ENCODE data around the gene SPAG7.

SPAG7 gene

GRCh38 chr17:4967539-4968485 lies at the start of gene SPAG7:
Gene SPAG7, minus strand, starts transcription at chr17:4967817. Its CDS starts 13 bp downstream, at chr17:4967804.
- H3K4me1 ChIP-seq (ENCODE audit: control insufficient read depth in 5 of 5, insufficient read depth in 5 of 5, low read length in 5 of 5): peaks cover 8 to 43% (median 43%) of the 10 kb centered on the region in 5 donors
- peak within 1 kb of the TSS; percentile 91 to 99 (median 94) for H3K4me3 ChIP-seq (ENCODE audit: low read depth in 1 of 5, low read length in 5 of 5)
- no peaks in the 10 kb centered on the region for H3K9me3 ChIP-seq (ENCODE audit: control insufficient read depth in 5 of 5, low read length in 5 of 5)

GRCh38 chr17:5014357-5014756 lies 46.7 kb upstream of the SPAG7 start:
- Histone ChIP-seq H3K36me3 (ENCODE audit: control insufficient read depth in 5 of 5, insufficient read depth in 5 of 5, low read length in 5 of 5) (peaks cover 0 to 75% (median 64%) of the 10 kb centered on the region in 5 donors), H3K9me3 (ENCODE audit: control insufficient read depth in 5 of 5, low read length in 5 of 5) (no peaks in the 10 kb centered on the region)

More at GRCh38 chr17:4967539-4968485, at the start of gene SPAG7:
- Histone ChIP-seq H3K27ac (ENCODE audit: low read depth, low read length) (peak within 1 kb of the TSS; percentile 98), H3K9ac (ENCODE audit: low read length in 5 of 5) (peak within 1 kb of the TSS; percentile 83 to 96 (median 87)), H3K36me3 (ENCODE audit: control insufficient read depth in 5 of 5, insufficient read depth in 5 of 5, low read length in 5 of 5) (peaks cover 0 to 40% (median 23%) of the 10 kb centered on the region in 5 donors), H3K27me3 (ENCODE audit: control insufficient read depth in 5 of 5, insufficient read depth in 4 of 5, low read length in 5 of 5) (no peaks in the 10 kb centered on the region)

GRCh38 chr17:5011928-5012327 lies 44.3 kb upstream of the SPAG7 start:
- Histone ChIP-seq H3K36me3 (ENCODE audit: control insufficient read depth in 5 of 5, insufficient read depth in 5 of 5, low read length in 5 of 5) (peaks cover 2 to 77% (median 68%) of the 10 kb centered on the region in 5 donors), H3K9me3 (ENCODE audit: control insufficient read depth in 5 of 5, low read length in 5 of 5) (no peaks in the 10 kb centered on the region), H3K27ac (ENCODE audit: low read depth, low read length) (no peak overlapping the region), H3K27me3 (ENCODE audit: control insufficient read depth in 5 of 5, insufficient read depth in 4 of 5, low read length in 5 of 5) (no peaks in the 10 kb centered on the region), H3K4me3 (ENCODE audit: low read depth in 1 of 5, low read length in 5 of 5) (no peak overlapping the region), H3K9ac (ENCODE audit: low read length in 5 of 5) (no peak overlapping the region), H3K4me1 (ENCODE audit: control insufficient read depth in 5 of 5, insufficient read depth in 5 of 5, low read length in 5 of 5) (peaks cover 0 to 5% (median 0%) of the 10 kb centered on the region in 5 donors)

More at GRCh38 chr17:5014357-5014756, 46.7 kb upstream of the SPAG7 start:
- H3K9ac ChIP-seq (ENCODE audit: low read length in 5 of 5): no peak overlapping the region
- peaks cover 0 to 5% (median 0%) of the 10 kb centered on the region in 5 donors for H3K4me1 ChIP-seq (ENCODE audit: control insufficient read depth in 5 of 5, insufficient read depth in 5 of 5, low read length in 5 of 5)
- no peaks in the 10 kb centered on the region for H3K27me3 ChIP-seq (ENCODE audit: control insufficient read depth in 5 of 5, insufficient read depth in 4 of 5, low read length in 5 of 5)
- H3K27ac ChIP-seq (ENCODE audit: low read depth, low read length): no peak overlapping the region
- H3K4me3 ChIP-seq (ENCODE audit: low read depth in 1 of 5, low read length in 5 of 5): no peak overlapping the region

GRCh38 chr17:5003214-5003867 lies 35.7 kb upstream of the SPAG7 start:
- H3K27ac ChIP-seq (ENCODE audit: low read depth, low read length): no peak overlapping the region
- peaks cover 8 to 24% (median 24%) of the 10 kb centered on the region in 5 donors for H3K4me1 ChIP-seq (ENCODE audit: control insufficient read depth in 5 of 5, insufficient read depth in 5 of 5, low read length in 5 of 5)

GRCh38 chr17:5002121-5002788 lies 34.6 kb upstream of the SPAG7 start:
- Histone ChIP-seq H3K4me3 (ENCODE audit: low read depth in 1 of 5, low read length in 5 of 5) (no peak overlapping the region), H3K4me1 (ENCODE audit: control insufficient read depth in 5 of 5, insufficient read depth in 5 of 5, low read length in 5 of 5) (peaks cover 8 to 27% (median 26%) of the 10 kb centered on the region in 5 donors), H3K27ac (ENCODE audit: low read depth, low read length) (no peak overlapping the region), H3K9ac (ENCODE audit: low read length in 5 of 5) (no peak overlapping the region), H3K9me3 (ENCODE audit: control insufficient read depth in 5 of 5, low read length in 5 of 5) (no peaks in the 10 kb centered on the region), H3K27me3 (ENCODE audit: control insufficient read depth in 5 of 5, insufficient read depth in 4 of 5, low read length in 5 of 5) (no peaks in the 10 kb centered on the region), H3K36me3 (ENCODE audit: control insufficient read depth in 5 of 5, insufficient read depth in 5 of 5, low read length in 5 of 5) (peaks cover 6 to 63% (median 56%) of the 10 kb centered on the region in 5 donors)

More at GRCh38 chr17:5003214-5003867, 35.7 kb upstream of the SPAG7 start:
- Histone ChIP-seq H3K4me3 (ENCODE audit: low read depth in 1 of 5, low read length in 5 of 5) (no peak overlapping the region), H3K36me3 (ENCODE audit: control insufficient read depth in 5 of 5, insufficient read depth in 5 of 5, low read length in 5 of 5) (peaks cover 8 to 74% (median 67%) of the 10 kb centered on the region in 5 donors), H3K9ac (ENCODE audit: low read length in 5 of 5) (no peak overlapping the region), H3K27me3 (ENCODE audit: control insufficient read depth in 5 of 5, insufficient read depth in 4 of 5, low read length in 5 of 5) (no peaks in the 10 kb centered on the region), H3K9me3 (ENCODE audit: control insufficient read depth in 5 of 5, low read length in 5 of 5) (no peaks in the 10 kb centered on the region)

- H3K4me3 ChIP-seq (ENCODE audit: low read depth in 1 of 5, low read length in 5 of 5): peak overlapping the region in 2 of 5 donors; percentile 36 to 95
- no peaks in the 10 kb centered on the region for H3K9me3 ChIP-seq (ENCODE audit: control insufficient read depth in 5 of 5, low read length in 5 of 5)
- H3K9ac ChIP-seq (ENCODE audit: low read length in 5 of 5): peak overlapping the region in 3 of 5 donors; percentile 43 to 93 (median 92)
- no peak overlapping the region for H3K27ac ChIP-seq (ENCODE audit: low read depth, low read length)
- H3K27me3 ChIP-seq (ENCODE audit: control insufficient read depth in 5 of 5, insufficient read depth in 4 of 5, low read length in 5 of 5): no peaks in the 10 kb centered on the region
- H3K36me3 ChIP-seq (ENCODE audit: control insufficient read depth in 5 of 5, insufficient read depth in 5 of 5, low read length in 5 of 5): peaks cover 3 to 44% (median 41%) of the 10 kb centered on the region in 5 donors
- peaks cover 8 to 34% (median 33%) of the 10 kb centered on the region in 5 donors for H3K4me1 ChIP-seq (ENCODE audit: control insufficient read depth in 5 of 5, insufficient read depth in 5 of 5, low read length in 5 of 5)
Measured at GRCh38 chr17:5000237-5000639, 32.6 kb upstream of the SPAG7 start.

GRCh38 chr17:4999430-5000093 lies 31.9 kb upstream of the SPAG7 start:
- no peaks in the 10 kb centered on the region for H3K9me3 ChIP-seq (ENCODE audit: control insufficient read depth in 5 of 5, low read length in 5 of 5)
- no peak overlapping the region for H3K27ac ChIP-seq (ENCODE audit: low read depth, low read length)
- peak overlapping the region in 4 of 5 donors; percentile 12 to 95 (median 92) for H3K9ac ChIP-seq (ENCODE audit: low read length in 5 of 5)
- H3K36me3 ChIP-seq (ENCODE audit: control insufficient read depth in 5 of 5, insufficient read depth in 5 of 5, low read length in 5 of 5): peaks cover 0 to 37% (median 34%) of the 10 kb centered on the region in 5 donors
- H3K4me1 ChIP-seq (ENCODE audit: control insufficient read depth in 5 of 5, insufficient read depth in 5 of 5, low read length in 5 of 5): peaks cover 8 to 34% (median 33%) of the 10 kb centered on the region in 5 donors
- no peaks in the 10 kb centered on the region for H3K27me3 ChIP-seq (ENCODE audit: control insufficient read depth in 5 of 5, insufficient read depth in 4 of 5, low read length in 5 of 5)
- peak overlapping the region; percentile 73 to 96 (median 93) for H3K4me3 ChIP-seq (ENCODE audit: low read depth in 1 of 5, low read length in 5 of 5)

GRCh38 chr17:4998732-4999429 lies 31.3 kb upstream of the SPAG7 start:
- peak overlapping the region; percentile 79 to 96 (median 93) for H3K4me3 ChIP-seq (ENCODE audit: low read depth in 1 of 5, low read length in 5 of 5)
- peaks cover 0 to 30% (median 27%) of the 10 kb centered on the region in 5 donors for H3K36me3 ChIP-seq (ENCODE audit: control insufficient read depth in 5 of 5, insufficient read depth in 5 of 5, low read length in 5 of 5)
- peak overlapping the region; percentile 60 for H3K27ac ChIP-seq (ENCODE audit: low read depth, low read length)
- peak overlapping the region; percentile 68 to 95 (median 92) for H3K9ac ChIP-seq (ENCODE audit: low read length in 5 of 5)
- no peaks in the 10 kb centered on the region for H3K27me3 ChIP-seq (ENCODE audit: control insufficient read depth in 5 of 5, insufficient read depth in 4 of 5, low read length in 5 of 5)
- peaks cover 8 to 34% (median 33%) of the 10 kb centered on the region in 5 donors for H3K4me1 ChIP-seq (ENCODE audit: control insufficient read depth in 5 of 5, insufficient read depth in 5 of 5, low read length in 5 of 5)
- no peaks in the 10 kb centered on the region for H3K9me3 ChIP-seq (ENCODE audit: control insufficient read depth in 5 of 5, low read length in 5 of 5)
